A549 treated with AZD2906 at 1 μM for 4 hours (cell line): ENCODE results near the gene SNX11. TPM values are rescaled to one million over a fixed set of nuclear protein-coding genes. Genes with fewer than 3 reads are reported as not detected.

Experiments used
- total RNA-seq: library from RNA; stranded (reverse); fragments of 200-300 nt; extraction: Qiagen RNA extraction; gene quantifications from 5 replicates; pipeline ENCODE4 v1.2.3, GENCODE V29; 2022

The SNX11 gene
- total RNA-seq, result 26.6 to 30.3 TPM (median 27.1 TPM) in 5 replicates

GRCh38 chr17:48107137-48108055 is at the start of gene SNX11:
Gene SNX11 (plus strand): TSS chr17:48107766. CDS start chr17:48112044, 4,278 bp downstream.

GRCh38 chr17:48101012-48101720 is 6.4 kb upstream of the SNX11 start, which contains the start of gene CBX1:
Gene CBX1 (minus strand): TSS chr17:48101478. CDS start chr17:48077004, 24,474 bp downstream.

Other genes starting within 250 kb of the SNX11 start
- gene SP2, start 211.5 kb upstream of the SNX11 start, total RNA-seq, result 17.8 to 19.3 TPM (median 18.3 TPM) in 5 replicates
- 24.0 to 27.5 TPM (median 24.5 TPM) in 5 replicates for gene PNPO, start 166.2 kb upstream of the SNX11 start, total RNA-seq
- gene PRR15L, start 149.9 kb upstream of the SNX11 start, total RNA-seq, result 3.1 to 3.9 TPM (median 3.5 TPM) in 5 replicates
- 99.9 to 126 TPM (median 107 TPM) in 5 replicates for gene CDK5RAP3, start 136.7 kb upstream of the SNX11 start, total RNA-seq
- 12.0 to 20.8 TPM (median 16.8 TPM) in 5 replicates for gene COPZ2, start 70.0 kb upstream of the SNX11 start, total RNA-seq
- gene NFE2L1, start 59.4 kb upstream of the SNX11 start, total RNA-seq, result 114 to 133 TPM (median 123 TPM) in 5 replicates
- gene CBX1, start 6.3 kb upstream of the SNX11 start, total RNA-seq, result 72.5 to 99.4 TPM (median 76.2 TPM) in 5 replicates